ENCODE results near the gene SHB. TPM values are rescaled to one million over a fixed set of nuclear protein-coding genes. Genes with fewer than 3 reads are reported as not detected.

SHB gene
- total RNA-seq, 1 experiment from 2014 or later: 12.2 TPM

DNA sequence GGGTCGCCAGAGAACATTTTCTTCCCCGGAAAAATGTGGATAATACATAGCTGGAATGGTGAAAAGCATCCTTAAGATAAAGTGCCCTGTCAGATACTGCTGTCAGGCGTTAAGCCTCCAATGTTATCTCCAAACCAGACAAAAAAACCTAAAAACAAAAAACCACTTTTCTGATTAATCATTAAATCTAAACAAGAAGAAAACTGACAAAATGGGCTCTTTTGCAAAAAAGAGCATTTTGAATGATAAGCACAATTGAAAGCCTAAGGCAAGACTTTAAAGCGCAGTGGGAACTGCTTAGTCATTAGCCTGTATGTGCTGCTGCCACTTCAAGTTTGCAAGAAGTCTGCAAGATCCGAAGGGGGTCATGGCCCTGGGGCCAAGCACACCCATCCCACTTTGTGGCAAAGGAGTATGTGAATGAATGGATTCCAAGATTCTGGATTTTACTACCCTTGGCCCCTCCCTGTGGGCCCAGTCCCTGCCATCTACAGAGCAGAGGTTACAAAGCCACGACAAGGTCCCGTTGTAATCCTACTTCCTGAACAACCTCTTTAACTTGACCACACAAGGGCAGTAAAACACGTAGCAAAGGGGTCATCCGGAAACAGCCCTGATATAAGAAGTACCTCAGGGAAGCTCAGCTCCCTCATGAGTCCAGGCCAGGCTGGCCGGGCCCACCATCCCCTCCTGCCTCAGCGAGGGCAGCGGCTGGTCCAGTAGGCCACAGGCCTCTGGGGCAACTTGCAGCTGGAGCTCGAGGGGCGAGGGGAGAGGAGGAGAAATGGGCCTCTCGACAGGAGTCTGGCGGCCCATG, 29.7 kb downstream of the SHB start (continued):
- TF ChIP-seq FOXJ3 (CRISPR knock-in tag; IDR thresholded peaks at IDR 0.05; ENCODE audit: borderline replicate concordance): no peak
- no peak for TF ChIP-seq JUN (CRISPR knock-in tag; IDR thresholded peaks at IDR 0.05)
- TF ChIP-seq SMAD3 (CRISPR knock-in tag; IDR thresholded peaks at IDR 0.05; ENCODE audit: borderline replicate concordance): no peak
- TF ChIP-seq, protein P1, sequence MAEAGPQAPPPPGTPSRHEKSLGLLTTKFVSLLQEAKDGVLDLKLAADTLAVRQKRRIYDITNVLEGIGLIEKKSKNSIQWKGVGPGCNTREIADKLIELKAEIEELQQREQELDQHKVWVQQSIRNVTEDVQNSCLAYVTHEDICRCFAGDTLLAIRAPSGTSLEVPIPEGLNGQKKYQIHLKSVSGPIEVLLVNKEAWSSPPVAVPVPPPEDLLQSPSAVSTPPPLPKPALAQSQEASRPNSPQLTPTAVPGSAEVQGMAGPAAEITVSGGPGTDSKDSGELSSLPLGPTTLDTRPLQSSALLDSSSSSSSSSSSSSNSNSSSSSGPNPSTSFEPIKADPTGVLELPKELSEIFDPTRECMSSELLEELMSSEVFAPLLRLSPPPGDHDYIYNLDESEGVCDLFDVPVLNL (CRISPR knock-in tag; IDR thresholded peaks at IDR 0.05; ENCODE audit: borderline replicate concordance, low read depth): no peak

DNA sequence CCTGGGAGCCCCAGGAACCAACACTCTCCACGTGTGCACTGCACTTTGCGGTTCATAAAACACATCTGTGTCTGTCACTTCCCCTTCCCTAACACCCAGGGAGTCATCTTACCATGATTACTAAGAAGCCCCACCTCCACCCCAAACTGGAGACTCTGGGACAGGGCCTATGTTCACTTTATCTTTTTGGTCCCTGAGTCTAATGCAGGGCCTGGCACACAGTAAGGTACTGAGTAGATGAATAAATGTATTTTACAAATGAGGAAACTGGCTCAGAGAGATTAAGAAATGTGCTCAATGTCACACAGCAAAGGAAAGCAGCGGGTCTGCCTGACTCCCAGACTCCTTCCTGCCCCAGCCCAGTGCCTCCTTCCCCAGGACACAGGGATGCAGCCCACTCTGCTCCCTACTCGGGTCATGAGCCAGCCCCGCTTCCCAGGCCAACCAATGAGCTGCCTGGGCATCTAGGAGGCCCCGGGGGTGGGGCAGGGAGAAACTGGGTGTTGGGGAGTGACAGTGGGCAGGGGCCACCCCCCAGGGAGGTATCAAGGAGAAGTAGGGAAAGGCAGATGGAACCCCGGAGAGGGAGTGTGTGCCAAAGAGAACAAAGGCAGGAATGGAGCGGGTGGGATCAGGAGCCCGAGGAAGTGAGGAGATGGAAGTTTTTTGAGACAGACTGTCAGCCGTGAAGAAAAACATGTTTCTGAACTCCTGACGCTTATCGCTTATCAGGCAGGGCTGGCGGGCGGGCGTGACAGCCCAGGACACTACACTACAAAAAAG, 30.5 kb downstream of the SHB start:
- ChIA-PET POLR2A (no interaction called here), CTCF (interaction anchor here (1.4 to 2.8 kb wide), 2 partner anchors 13 to 21 kb away, joined by 6 to 15 read pairs; no protein-coding TSS in a partner anchor)
- no peaks in the 10 kb centered on the region for H3K27me3 Mint-ChIP-seq (ENCODE audit: low read depth)
- H3K27ac Mint-ChIP-seq: no peak overlapping the region
- H3K4me3 Mint-ChIP-seq: no peak overlapping the region
- DNase-seq (ENCODE audit: low spot score) (no peak), ATAC-seq (peak; percentile 19)
- peaks cover 56% of the 10 kb centered on the region for H3K4me1 Mint-ChIP-seq
- H3K9me3 Mint-ChIP-seq: no peaks in the 10 kb centered on the region
- no peaks in the 10 kb centered on the region for H3K36me3 Mint-ChIP-seq
- TF ChIP-seq, protein P2, sequence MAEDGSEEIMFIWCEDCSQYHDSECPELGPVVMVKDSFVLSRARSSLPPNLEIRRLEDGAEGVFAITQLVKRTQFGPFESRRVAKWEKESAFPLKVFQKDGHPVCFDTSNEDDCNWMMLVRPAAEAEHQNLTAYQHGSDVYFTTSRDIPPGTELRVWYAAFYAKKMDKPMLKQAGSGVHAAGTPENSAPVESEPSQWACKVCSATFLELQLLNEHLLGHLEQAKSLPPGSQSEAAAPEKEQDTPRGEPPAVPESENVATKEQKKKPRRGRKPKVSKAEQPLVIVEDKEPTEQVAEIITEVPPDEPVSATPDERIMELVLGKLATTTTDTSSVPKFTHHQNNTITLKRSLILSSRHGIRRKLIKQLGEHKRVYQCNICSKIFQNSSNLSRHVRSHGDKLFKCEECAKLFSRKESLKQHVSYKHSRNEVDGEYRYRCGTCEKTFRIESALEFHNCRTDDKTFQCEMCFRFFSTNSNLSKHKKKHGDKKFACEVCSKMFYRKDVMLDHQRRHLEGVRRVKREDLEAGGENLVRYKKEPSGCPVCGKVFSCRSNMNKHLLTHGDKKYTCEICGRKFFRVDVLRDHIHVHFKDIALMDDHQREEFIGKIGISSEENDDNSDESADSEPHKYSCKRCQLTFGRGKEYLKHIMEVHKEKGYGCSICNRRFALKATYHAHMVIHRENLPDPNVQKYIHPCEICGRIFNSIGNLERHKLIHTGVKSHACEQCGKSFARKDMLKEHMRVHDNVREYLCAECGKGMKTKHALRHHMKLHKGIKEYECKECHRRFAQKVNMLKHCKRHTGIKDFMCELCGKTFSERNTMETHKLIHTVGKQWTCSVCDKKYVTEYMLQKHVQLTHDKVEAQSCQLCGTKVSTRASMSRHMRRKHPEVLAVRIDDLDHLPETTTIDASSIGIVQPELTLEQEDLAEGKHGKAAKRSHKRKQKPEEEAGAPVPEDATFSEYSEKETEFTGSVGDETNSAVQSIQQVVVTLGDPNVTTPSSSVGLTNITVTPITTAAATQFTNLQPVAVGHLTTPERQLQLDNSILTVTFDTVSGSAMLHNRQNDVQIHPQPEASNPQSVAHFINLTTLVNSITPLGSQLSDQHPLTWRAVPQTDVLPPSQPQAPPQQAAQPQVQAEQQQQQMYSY (CRISPR knock-in tag; IDR thresholded peaks at IDR 0.05): peak; percentile 28; the same call in 1 of the 2 replicates
- TF ChIP-seq NFE2L1 (CRISPR knock-in tag; IDR thresholded peaks at IDR 0.05) (no peak), IRF2 (CRISPR knock-in tag; IDR thresholded peaks at IDR 0.05; ENCODE audit: borderline replicate concordance, low read depth) (no peak), GTF2I (CRISPR knock-in tag; conservative IDR thresholded peaks at IDR 0.05) (no peak), TEAD1 (CRISPR knock-in tag; IDR thresholded peaks at IDR 0.05) (no peak)
- TF ChIP-seq, protein P3, sequence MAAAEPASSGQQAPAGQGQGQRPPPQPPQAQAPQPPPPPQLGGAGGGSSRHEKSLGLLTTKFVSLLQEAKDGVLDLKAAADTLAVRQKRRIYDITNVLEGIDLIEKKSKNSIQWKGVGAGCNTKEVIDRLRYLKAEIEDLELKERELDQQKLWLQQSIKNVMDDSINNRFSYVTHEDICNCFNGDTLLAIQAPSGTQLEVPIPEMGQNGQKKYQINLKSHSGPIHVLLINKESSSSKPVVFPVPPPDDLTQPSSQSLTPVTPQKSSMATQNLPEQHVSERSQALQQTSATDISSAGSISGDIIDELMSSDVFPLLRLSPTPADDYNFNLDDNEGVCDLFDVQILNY (CRISPR knock-in tag; IDR thresholded peaks at IDR 0.05): no peak
- TF ChIP-seq, protein P4, sequence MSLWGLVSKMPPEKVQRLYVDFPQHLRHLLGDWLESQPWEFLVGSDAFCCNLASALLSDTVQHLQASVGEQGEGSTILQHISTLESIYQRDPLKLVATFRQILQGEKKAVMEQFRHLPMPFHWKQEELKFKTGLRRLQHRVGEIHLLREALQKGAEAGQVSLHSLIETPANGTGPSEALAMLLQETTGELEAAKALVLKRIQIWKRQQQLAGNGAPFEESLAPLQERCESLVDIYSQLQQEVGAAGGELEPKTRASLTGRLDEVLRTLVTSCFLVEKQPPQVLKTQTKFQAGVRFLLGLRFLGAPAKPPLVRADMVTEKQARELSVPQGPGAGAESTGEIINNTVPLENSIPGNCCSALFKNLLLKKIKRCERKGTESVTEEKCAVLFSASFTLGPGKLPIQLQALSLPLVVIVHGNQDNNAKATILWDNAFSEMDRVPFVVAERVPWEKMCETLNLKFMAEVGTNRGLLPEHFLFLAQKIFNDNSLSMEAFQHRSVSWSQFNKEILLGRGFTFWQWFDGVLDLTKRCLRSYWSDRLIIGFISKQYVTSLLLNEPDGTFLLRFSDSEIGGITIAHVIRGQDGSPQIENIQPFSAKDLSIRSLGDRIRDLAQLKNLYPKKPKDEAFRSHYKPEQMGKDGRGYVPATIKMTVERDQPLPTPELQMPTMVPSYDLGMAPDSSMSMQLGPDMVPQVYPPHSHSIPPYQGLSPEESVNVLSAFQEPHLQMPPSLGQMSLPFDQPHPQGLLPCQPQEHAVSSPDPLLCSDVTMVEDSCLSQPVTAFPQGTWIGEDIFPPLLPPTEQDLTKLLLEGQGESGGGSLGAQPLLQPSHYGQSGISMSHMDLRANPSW (CRISPR knock-in tag; conservative IDR thresholded peaks at IDR 0.05; ENCODE audit: low read depth): no peak
- TF ChIP-seq, protein P5, sequence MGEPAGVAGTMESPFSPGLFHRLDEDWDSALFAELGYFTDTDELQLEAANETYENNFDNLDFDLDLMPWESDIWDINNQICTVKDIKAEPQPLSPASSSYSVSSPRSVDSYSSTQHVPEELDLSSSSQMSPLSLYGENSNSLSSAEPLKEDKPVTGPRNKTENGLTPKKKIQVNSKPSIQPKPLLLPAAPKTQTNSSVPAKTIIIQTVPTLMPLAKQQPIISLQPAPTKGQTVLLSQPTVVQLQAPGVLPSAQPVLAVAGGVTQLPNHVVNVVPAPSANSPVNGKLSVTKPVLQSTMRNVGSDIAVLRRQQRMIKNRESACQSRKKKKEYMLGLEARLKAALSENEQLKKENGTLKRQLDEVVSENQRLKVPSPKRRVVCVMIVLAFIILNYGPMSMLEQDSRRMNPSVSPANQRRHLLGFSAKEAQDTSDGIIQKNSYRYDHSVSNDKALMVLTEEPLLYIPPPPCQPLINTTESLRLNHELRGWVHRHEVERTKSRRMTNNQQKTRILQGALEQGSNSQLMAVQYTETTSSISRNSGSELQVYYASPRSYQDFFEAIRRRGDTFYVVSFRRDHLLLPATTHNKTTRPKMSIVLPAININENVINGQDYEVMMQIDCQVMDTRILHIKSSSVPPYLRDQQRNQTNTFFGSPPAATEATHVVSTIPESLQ (CRISPR knock-in tag; IDR thresholded peaks at IDR 0.05): no peak

All from WTC11 (cell line).